ENCODE results near the gene ITPKC.

DNA sequence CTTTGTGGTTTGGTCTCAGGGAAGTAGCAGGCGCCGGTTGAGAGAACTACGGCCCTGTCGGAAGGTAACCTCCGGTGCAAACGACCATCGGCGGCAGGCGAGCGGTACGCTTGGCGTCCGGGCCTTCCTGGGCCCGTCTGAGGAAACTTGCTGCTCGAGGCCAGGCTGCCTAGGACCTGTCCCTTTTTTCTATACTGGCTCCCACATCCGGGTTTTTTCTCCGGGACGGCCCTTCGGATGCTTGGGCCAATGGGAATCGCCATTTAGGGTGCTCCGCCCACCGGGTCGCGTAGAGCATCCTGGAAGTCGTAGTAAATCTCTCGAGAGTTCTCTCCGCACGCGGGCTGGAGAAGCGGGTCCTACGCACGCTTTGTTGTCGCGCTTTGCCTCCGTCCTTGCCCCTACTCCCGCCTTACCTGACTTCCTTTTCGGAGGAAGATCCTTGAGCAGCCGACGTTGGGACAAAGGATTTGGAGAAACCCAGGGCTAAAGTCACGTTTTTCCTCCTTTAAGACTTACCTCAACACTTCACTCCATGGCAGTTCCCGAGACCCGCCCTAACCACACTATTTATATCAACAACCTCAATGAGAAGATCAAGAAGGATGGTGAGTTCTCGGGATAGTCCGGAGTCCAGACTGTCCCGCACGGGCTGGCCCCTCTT, 34.1 kb downstream of the ITPKC start, which contains the start of gene SNRPA:
- no peak for TF ChIP-seq CTCF (CRISPR knock-in tag; IDR thresholded peaks at IDR 0.05)
- no peak for TF ChIP-seq GABPA (IDR thresholded peaks at IDR 0.05; ENCODE audit: low read depth, low read length)
- no peak for TF ChIP-seq GABPA (CRISPR knock-in tag; IDR thresholded peaks at IDR 0.05; ENCODE audit: low read depth)
- TF ChIP-seq CHCHD3 (CRISPR knock-in tag; IDR thresholded peaks at IDR 0.05) = no peak
- peak; percentile 74; the same call in 1 of the 2 replicates for TF ChIP-seq GABPB1 (CRISPR knock-in tag; IDR thresholded peaks at IDR 0.05)
- TF ChIP-seq POLR2A (IDR thresholded peaks at IDR 0.05; ENCODE audit: insufficient read depth in 1 of 2, low read depth in 2 of 2, low read length in 2 of 2) = peak; percentile 70 to 87
- no peak for TF ChIP-seq ARHGAP35 (CRISPR knock-in tag; IDR thresholded peaks at IDR 0.05; ENCODE audit: borderline replicate concordance)
- TF ChIP-seq REST (IDR thresholded peaks at IDR 0.05; ENCODE audit: borderline replicate concordance in 1 of 2, low read depth in 1 of 2, low read length in 2 of 2) = peak in 1 of 2 experiments; percentile 27; a peak in 1 of 4 replicates
- TF ChIP-seq GRHL1 (CRISPR knock-in tag; conservative IDR thresholded peaks at IDR 0.05) = no peak
- no peak for TF ChIP-seq CEBPB (IDR thresholded peaks at IDR 0.05; ENCODE audit: borderline replicate concordance, low read depth, low read length)

All from HepG2 (cell line).